ENCODE measurements around the gene SH3BGRL3. TPM values are rescaled to one million over a fixed set of nuclear protein-coding genes. Genes with fewer than 3 reads are reported as not detected.

The SH3BGRL3 gene
- total RNA-seq, 1 experiment from 2014 or later: 193 TPM

DNA sequence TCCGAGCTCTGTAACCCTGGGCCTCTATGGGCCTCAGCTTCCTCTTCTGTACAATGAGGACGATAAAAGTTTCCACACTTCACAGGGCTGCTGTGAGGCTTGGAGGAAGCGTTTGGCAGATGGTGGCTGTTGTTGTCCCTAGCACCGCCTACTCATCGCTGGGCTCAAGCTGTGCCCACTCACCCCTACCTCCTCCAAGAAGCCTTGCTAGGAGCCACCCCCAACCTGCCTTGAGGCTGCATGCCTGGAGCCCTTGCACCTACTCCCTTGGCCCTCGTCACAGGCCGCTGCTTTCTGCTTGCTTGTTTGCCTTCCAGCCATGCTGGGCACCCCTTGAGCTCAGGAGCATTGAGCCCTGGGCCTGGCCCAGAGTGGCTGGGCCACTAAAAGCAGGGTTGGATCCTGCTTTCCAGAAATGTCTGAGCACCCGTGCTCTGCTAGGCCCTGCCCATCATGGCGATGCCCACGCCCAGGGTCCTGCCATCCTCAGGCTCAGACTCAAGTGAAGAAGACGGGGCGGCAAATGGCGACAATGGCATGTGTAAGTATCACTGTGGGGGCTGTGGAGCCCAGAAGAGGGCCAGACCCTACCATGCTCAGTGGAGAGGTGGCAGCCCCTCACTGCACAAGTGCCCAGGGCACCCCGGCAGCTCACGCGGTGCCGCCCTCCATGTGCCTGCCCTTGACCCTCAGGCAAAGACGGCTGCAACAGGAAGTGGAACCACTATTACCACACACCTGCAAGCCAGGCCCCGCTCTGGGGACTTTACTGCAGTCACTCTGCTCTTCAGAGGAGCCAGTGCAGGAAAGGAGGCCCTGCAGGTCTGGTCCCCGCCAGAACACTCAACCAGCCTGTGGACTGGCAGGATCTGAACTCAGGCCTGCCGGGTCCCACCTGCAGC is 9.5 kb downstream of the SH3BGRL3 start:
- POLR2A ChIA-PET: no interaction called here
- in situ Hi-C loops (cut with HindIII; ENCODE audit: low pct_unique_long_range_greater_than_20kb, low sequenced_read_pairs) (no loop called here), intact Hi-C loops (cut with micrococcal nuclease; ENCODE audit: unreplicated experiment) (loop anchor here (5.0 kb wide), 1 partner anchor 103 kb away; no protein-coding TSS in a partner anchor)
- no peak for DNase-seq (ENCODE audit: low read depth, low spot score)
- H3K4me3 ChIP-seq (ENCODE audit: low read depth in 2 of 2, low read length in 2 of 2): no peak overlapping the region
- H3K27ac ChIP-seq (ENCODE audit: low read length): no peak overlapping the region
- H3K9me3 ChIP-seq (ENCODE audit: control insufficient read depth, insufficient read depth, low read depth, low read length): no peaks in the 10 kb centered on the region
- H3K27me3 ChIP-seq (ENCODE audit: control insufficient read depth, insufficient read depth, low read length): no peaks in the 10 kb centered on the region
- peaks cover 10% of the 10 kb centered on the region for H3K4me1 ChIP-seq (ENCODE audit: control insufficient read depth, insufficient read depth, low read length)
- TF ChIP-seq, protein P1, sequence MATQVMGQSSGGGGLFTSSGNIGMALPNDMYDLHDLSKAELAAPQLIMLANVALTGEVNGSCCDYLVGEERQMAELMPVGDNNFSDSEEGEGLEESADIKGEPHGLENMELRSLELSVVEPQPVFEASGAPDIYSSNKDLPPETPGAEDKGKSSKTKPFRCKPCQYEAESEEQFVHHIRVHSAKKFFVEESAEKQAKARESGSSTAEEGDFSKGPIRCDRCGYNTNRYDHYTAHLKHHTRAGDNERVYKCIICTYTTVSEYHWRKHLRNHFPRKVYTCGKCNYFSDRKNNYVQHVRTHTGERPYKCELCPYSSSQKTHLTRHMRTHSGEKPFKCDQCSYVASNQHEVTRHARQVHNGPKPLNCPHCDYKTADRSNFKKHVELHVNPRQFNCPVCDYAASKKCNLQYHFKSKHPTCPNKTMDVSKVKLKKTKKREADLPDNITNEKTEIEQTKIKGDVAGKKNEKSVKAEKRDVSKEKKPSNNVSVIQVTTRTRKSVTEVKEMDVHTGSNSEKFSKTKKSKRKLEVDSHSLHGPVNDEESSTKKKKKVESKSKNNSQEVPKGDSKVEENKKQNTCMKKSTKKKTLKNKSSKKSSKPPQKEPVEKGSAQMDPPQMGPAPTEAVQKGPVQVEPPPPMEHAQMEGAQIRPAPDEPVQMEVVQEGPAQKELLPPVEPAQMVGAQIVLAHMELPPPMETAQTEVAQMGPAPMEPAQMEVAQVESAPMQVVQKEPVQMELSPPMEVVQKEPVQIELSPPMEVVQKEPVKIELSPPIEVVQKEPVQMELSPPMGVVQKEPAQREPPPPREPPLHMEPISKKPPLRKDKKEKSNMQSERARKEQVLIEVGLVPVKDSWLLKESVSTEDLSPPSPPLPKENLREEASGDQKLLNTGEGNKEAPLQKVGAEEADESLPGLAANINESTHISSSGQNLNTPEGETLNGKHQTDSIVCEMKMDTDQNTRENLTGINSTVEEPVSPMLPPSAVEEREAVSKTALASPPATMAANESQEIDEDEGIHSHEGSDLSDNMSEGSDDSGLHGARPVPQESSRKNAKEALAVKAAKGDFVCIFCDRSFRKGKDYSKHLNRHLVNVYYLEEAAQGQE (IDR thresholded peaks at IDR 0.05; ENCODE audit: insufficient read depth in 1 of 2, low read depth in 2 of 2, low read length in 1 of 2): no peak
- TF ChIP-seq, protein P2, sequence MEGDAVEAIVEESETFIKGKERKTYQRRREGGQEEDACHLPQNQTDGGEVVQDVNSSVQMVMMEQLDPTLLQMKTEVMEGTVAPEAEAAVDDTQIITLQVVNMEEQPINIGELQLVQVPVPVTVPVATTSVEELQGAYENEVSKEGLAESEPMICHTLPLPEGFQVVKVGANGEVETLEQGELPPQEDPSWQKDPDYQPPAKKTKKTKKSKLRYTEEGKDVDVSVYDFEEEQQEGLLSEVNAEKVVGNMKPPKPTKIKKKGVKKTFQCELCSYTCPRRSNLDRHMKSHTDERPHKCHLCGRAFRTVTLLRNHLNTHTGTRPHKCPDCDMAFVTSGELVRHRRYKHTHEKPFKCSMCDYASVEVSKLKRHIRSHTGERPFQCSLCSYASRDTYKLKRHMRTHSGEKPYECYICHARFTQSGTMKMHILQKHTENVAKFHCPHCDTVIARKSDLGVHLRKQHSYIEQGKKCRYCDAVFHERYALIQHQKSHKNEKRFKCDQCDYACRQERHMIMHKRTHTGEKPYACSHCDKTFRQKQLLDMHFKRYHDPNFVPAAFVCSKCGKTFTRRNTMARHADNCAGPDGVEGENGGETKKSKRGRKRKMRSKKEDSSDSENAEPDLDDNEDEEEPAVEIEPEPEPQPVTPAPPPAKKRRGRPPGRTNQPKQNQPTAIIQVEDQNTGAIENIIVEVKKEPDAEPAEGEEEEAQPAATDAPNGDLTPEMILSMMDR (IDR thresholded peaks at IDR 0.05): no peak
- TF ChIP-seq SIN3A (IDR thresholded peaks at IDR 0.05; ENCODE audit: borderline replicate concordance, insufficient read depth, low read depth, low read length) (no peak), POLR2AphosphoS5 (IDR thresholded peaks at IDR 0.05; ENCODE audit: low read depth, low read length) (no peak), TCF7L2 (IDR thresholded peaks at IDR 0.05; ENCODE audit: low read depth, low read length) (no peak)
- CTCF ChIA-PET: interaction anchor here (0.8 kb wide), 1 partner anchor 8 kb away, joined by 3 read pairs; no protein-coding TSS in a partner anchor
- no peak for ATAC-seq
- H3K36me3 ChIP-seq (ENCODE audit: control insufficient read depth, insufficient read depth, low read length): no peaks in the 10 kb centered on the region
- no TSS peak for BruUV-seq (replicated peaks)

DNA sequence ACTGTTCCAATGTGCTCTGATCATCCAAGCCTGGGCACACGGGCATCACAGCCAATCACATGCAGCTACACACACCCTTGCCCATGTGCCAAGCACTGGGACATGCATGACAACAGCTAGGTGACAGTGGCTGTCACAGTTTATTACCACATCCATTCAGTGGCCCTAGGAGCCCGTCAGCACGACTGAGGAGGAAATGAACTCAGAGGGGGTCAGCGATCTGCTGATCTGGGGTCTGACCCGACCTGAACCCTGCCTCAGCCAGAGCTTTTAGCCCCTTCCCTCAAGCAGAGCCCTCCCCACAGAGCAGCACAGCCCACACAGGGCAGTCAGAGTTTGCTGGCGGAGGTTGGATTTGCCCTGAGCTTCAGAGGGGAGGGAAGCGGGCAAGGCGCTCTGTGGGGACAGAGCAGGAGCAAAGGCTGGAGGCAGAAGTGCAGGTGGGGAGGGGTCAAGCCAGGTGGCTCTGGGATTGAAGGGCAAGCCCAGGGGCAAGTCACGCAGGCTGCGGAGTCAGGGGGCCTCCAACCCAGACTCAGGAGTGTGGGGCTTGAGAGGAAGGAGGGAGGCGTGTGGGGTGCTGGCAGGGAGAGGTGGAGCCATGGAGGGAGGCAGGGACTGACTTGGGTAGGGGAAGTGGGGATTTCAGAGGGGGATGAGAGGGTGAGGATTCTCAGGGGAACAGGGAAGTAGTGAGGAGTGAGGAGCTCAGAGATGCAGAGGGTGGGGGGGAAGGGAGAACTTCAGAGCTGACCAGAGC is 10.4 kb downstream of the SH3BGRL3 start:
- intact Hi-C loops (cut with micrococcal nuclease; ENCODE audit: unreplicated experiment): no loop called here
- no peaks in the 10 kb centered on the region for H3K9me3 ChIP-seq (ENCODE audit: control insufficient read depth, insufficient read depth, low read depth, low read length)
- H3K4me1 ChIP-seq (ENCODE audit: control insufficient read depth, insufficient read depth, low read length): peaks cover under 1% of the 10 kb centered on the region; the same call in 1 of the 2 replicates
- no peaks in the 10 kb centered on the region for H3K27me3 ChIP-seq (ENCODE audit: control insufficient read depth, insufficient read depth, low read length)
- ATAC-seq: no peak
- no TSS peak for BruUV-seq (replicated peaks)
- no peaks in the 10 kb centered on the region for H3K36me3 ChIP-seq (ENCODE audit: control insufficient read depth, insufficient read depth, low read length)
- POLR2A ChIA-PET: interaction anchor here (0.6 kb wide), 1 partner anchor 861 kb away, joined by 3 read pairs; no protein-coding TSS in a partner anchor
- in situ Hi-C loops (cut with HindIII; ENCODE audit: low pct_unique_long_range_greater_than_20kb, low sequenced_read_pairs): no loop called here
- no peak overlapping the region for H3K4me3 ChIP-seq (ENCODE audit: low read depth in 2 of 2, low read length in 2 of 2)
- no peak overlapping the region for H3K27ac ChIP-seq (ENCODE audit: low read length)
- DNase-seq (ENCODE audit: low read depth, low spot score): no peak
- no peak for TF ChIP-seq TCF7L2 (IDR thresholded peaks at IDR 0.05; ENCODE audit: low read depth, low read length)
- TF ChIP-seq POLR2AphosphoS5 (IDR thresholded peaks at IDR 0.05; ENCODE audit: low read depth, low read length): no peak
- TF ChIP-seq, protein P2 (IDR thresholded peaks at IDR 0.05): no peak
- TF ChIP-seq, protein P1 (IDR thresholded peaks at IDR 0.05; ENCODE audit: insufficient read depth in 1 of 2, low read depth in 2 of 2, low read length in 1 of 2): no peak
- no peak for TF ChIP-seq SIN3A (IDR thresholded peaks at IDR 0.05; ENCODE audit: borderline replicate concordance, insufficient read depth, low read depth, low read length)
- CTCF ChIA-PET: interaction anchor here (0.6 kb wide), 1 partner anchor 125 kb away, joined by 5 read pairs; no protein-coding TSS in a partner anchor
